ENCODE data around the gene SDK1. TPM values are rescaled to one million over a fixed set of nuclear protein-coding genes. Genes with fewer than 3 reads are reported as not detected.

Gene SDK1
- total RNA-seq, 2 experiments from 2014 or later: 0.19 to 0.36 TPM

DNA sequence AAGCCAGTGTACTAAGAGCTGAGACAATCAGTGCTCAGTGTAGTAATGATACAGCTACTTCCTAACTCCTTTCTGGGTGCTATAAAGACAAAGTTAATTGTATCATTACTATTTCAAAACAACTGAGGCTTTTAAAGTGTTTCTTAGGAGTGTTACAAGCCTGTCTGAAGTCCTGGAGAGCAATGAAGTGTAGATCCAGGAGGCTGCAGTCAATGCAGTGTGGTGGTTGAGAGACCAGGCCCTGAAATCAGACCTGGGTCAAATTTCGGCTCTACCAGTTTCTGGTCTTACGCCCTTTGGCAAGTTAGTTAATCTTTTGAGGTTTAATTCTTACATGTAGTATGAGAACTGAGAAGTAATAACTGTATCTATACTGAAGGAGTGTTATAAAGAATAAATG lies 387.0 kb downstream of the SDK1 start:
- Histone ChIP-seq H3K79me2 (ENCODE audit: insufficient read depth, low read depth, low read length) (no peaks in the 10 kb centered on the region), H3K27ac (ENCODE audit: low read depth, low read length, poor library complexity, severe bottlenecking) (no peak overlapping the region), H4K20me1 (ENCODE audit: insufficient read depth, low read length) (no peaks in the 10 kb centered on the region), H3K9me2 (ENCODE audit: insufficient read depth, low read length) (no peaks in the 10 kb centered on the region), H3K9me3 (ENCODE audit: low read length) (no peaks in the 10 kb centered on the region), H3K36me3 (ENCODE audit: insufficient read depth, low read length) (no peaks in the 10 kb centered on the region), H3K4me3 (ENCODE audit: low read depth, low read length, poor library complexity, severe bottlenecking) (no peak overlapping the region), H2AFZ (ENCODE audit: low read length) (no peak overlapping the region), H3K4me2 (ENCODE audit: low read length) (no peak overlapping the region), H3K4me1 (ENCODE audit: insufficient read depth, low read length, poor library complexity, severe bottlenecking) (no peaks in the 10 kb centered on the region)
- CTCF ChIA-PET (ENCODE audit: unreplicated experiment): no interaction called here
- TF ChIP-seq, protein P1, sequence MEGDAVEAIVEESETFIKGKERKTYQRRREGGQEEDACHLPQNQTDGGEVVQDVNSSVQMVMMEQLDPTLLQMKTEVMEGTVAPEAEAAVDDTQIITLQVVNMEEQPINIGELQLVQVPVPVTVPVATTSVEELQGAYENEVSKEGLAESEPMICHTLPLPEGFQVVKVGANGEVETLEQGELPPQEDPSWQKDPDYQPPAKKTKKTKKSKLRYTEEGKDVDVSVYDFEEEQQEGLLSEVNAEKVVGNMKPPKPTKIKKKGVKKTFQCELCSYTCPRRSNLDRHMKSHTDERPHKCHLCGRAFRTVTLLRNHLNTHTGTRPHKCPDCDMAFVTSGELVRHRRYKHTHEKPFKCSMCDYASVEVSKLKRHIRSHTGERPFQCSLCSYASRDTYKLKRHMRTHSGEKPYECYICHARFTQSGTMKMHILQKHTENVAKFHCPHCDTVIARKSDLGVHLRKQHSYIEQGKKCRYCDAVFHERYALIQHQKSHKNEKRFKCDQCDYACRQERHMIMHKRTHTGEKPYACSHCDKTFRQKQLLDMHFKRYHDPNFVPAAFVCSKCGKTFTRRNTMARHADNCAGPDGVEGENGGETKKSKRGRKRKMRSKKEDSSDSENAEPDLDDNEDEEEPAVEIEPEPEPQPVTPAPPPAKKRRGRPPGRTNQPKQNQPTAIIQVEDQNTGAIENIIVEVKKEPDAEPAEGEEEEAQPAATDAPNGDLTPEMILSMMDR (conservative IDR thresholded peaks at IDR 0.05; ENCODE audit: low read length): no peak
- TF ChIP-seq EZH2phosphoT487 (IDR thresholded peaks at IDR 0.05; ENCODE audit: borderline replicate concordance, low read depth, low read length): no peak
- DNase-seq (ENCODE audit: low spot score): no peak
- POLR2A ChIA-PET: no interaction called here
- no TSS peak for BruUV-seq (replicated peaks)
- intact Hi-C loops (cut with micrococcal nuclease; ENCODE audit: unreplicated experiment): no loop called here

DNA sequence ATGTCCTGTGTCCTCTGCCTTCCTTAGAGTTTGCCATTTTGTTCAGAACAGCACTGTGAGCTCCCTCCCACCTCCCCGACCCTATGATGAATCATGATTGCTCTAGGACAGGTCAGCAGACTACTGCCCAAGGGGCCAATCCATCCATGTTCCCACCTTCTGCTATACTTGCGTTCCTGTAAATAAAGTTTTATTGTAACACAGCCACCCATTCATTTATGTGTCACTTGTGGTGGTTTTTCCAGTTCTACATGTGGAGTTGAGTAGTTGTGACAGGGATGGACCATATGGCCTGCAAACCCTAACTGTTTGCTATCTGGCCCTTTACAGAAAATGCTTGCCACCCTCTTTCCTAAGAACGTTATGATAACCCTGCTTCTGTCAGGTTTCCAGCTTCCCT lies 387.8 kb downstream of the SDK1 start:
- Histone ChIP-seq H2AFZ (ENCODE audit: low read length) (no peak overlapping the region), H3K9me3 (ENCODE audit: low read length) (no peaks in the 10 kb centered on the region), H3K27ac (ENCODE audit: low read depth, low read length, poor library complexity, severe bottlenecking) (no peak overlapping the region), H3K4me1 (ENCODE audit: insufficient read depth, low read length, poor library complexity, severe bottlenecking) (no peaks in the 10 kb centered on the region), H3K4me3 (ENCODE audit: low read depth, low read length, poor library complexity, severe bottlenecking) (no peak overlapping the region), H3K4me2 (ENCODE audit: low read length) (no peak overlapping the region), H4K20me1 (ENCODE audit: insufficient read depth, low read length) (no peaks in the 10 kb centered on the region), H3K79me2 (ENCODE audit: insufficient read depth, low read depth, low read length) (no peaks in the 10 kb centered on the region), H3K9me2 (ENCODE audit: insufficient read depth, low read length) (no peaks in the 10 kb centered on the region), H3K36me3 (ENCODE audit: insufficient read depth, low read length) (no peaks in the 10 kb centered on the region)
- intact Hi-C loops (cut with micrococcal nuclease; ENCODE audit: unreplicated experiment): no loop called here
- BruUV-seq (replicated peaks): no TSS peak
- no peak for TF ChIP-seq EZH2phosphoT487 (IDR thresholded peaks at IDR 0.05; ENCODE audit: borderline replicate concordance, low read depth, low read length)
- TF ChIP-seq, protein P1 (conservative IDR thresholded peaks at IDR 0.05; ENCODE audit: low read length): no peak
- ChIA-PET CTCF (ENCODE audit: unreplicated experiment) (no interaction called here), POLR2A (interaction anchor here (0.7 to 1.0 kb wide), 2 partner anchors 17 to 27 kb away, joined by 3 read pairs; no protein-coding TSS in a partner anchor)
- DNase-seq (ENCODE audit: low spot score): no peak

DNA sequence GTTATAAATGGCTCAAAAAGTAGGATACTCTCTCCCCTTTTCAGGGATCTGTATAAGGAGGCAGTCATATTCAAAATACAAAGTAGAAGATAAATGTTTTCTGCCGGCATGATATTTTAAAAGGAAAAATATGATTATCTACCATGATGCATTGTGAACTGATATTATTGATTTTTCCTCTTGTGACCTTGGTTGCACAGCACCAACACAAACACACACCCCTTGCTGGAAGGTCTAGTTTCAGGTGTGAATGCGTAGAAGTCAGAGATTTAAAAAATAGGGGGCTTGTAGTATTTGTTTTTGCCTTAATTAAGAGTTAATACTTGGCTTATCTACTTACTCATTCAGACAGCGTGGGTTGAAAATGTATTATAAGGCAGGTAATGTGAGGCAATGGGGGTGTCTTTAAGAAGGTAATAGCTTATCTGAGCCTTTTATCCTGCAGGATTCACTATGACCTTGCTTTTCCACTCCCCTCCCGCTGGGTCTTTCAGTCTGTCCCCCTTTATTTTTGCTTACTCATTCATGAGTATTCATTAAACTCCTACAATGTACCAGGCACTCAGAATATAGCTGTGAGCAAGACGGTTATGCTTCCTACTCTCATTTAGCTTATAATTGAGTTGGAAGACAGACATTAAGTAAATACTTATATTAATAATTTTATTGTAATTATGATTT lies 390.6 kb downstream of the SDK1 start:
- intact Hi-C loops (cut with micrococcal nuclease; ENCODE audit: unreplicated experiment): no loop called here

More for the DNA sequence above, 390.6 kb downstream of the SDK1 start:
- DNase-seq (ENCODE audit: low spot score): no peak
- Histone ChIP-seq H3K9me3 (ENCODE audit: low read length) (no peaks in the 10 kb centered on the region), H4K20me1 (ENCODE audit: insufficient read depth, low read length) (no peaks in the 10 kb centered on the region), H3K79me2 (ENCODE audit: insufficient read depth, low read depth, low read length) (no peaks in the 10 kb centered on the region), H3K4me3 (ENCODE audit: low read depth, low read length, poor library complexity, severe bottlenecking) (no peak overlapping the region), H3K9me2 (ENCODE audit: insufficient read depth, low read length) (no peaks in the 10 kb centered on the region), H3K4me1 (ENCODE audit: insufficient read depth, low read length, poor library complexity, severe bottlenecking) (no peaks in the 10 kb centered on the region), H3K27ac (ENCODE audit: low read depth, low read length, poor library complexity, severe bottlenecking) (no peak overlapping the region), H3K4me2 (ENCODE audit: low read length) (no peak overlapping the region), H2AFZ (ENCODE audit: low read length) (no peak overlapping the region), H3K36me3 (ENCODE audit: insufficient read depth, low read length) (no peaks in the 10 kb centered on the region)
- CTCF ChIA-PET (ENCODE audit: unreplicated experiment): no interaction called here
- no TSS peak for BruUV-seq (replicated peaks)
- POLR2A ChIA-PET: interaction anchor here (1.4 kb wide), 1 partner anchor 9 kb away, joined by 3 read pairs; no protein-coding TSS in a partner anchor
- TF ChIP-seq EZH2phosphoT487 (IDR thresholded peaks at IDR 0.05; ENCODE audit: borderline replicate concordance, low read depth, low read length): no peak
- TF ChIP-seq, protein P1 (conservative IDR thresholded peaks at IDR 0.05; ENCODE audit: low read length): no peak

Data from OCI-LY7 (cell line).